HG02759 (cell line): ENCODE results near the gene WDR33.

Source experiments
- ATAC-seq: cut with Tn5 transposase; IDR thresholded peaks from one replicate; pipeline ENCODE4 v1.9.1; 2021; ENCODE audit warnings: mild to moderate bottlenecking, moderate library complexity; ENCODE audit not compliant: unreplicated experiment

Gene WDR33

DNA sequence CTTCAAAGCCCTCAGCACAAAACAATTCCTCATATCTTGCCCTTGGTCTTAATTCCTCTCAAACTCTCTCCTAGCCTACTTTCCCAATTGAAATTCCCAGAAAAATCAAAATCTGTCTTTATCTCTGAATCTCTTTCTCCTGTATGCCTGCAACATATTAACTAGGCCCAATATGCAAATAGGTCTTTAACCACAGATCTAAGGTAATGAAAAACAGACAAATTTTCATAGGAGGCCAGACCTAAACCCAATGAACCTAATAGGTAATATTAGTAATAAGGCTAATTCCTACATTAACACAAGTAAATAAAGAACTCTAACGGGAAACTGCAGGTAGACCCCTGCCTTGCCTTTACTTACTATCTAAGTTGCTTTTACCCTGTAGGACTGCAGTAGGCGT is 41.4 kb downstream of the WDR33 start:
- no peak for ATAC-seq

DNA sequence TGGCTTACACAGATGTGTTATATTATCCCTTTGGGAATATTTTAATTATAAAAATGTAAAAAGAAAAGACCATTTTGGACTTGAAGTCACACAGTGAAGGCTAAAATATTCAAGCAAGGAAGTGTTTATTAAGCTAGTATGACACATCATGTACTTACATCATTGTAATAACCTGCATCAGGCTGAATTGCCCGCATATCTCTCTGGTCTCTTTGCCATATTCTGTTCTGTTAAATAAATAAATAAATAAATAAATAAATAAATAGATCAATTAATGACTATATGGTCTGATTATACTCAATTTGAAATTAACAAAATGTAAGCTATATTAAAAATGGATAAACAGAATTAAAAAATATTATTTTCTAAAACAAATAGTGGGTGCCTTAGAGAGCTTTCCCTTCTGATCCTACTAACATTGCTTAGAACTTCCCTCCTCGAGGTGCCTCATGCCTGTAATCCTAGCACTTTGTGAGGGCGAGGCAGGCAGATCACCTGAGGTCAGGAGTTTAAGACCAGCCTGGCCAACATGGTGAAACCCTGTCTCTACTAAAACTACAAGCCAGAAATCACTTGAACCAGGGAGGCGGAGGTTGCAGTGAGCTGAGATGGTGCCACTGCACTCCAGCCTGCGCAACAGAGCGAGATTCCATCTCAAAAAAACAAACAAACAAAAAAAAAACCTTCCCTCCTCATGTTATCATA is 42.0 kb downstream of the WDR33 start:
- ATAC-seq: no peak

GRCh38 chr2:127763776-127764175 is 47.2 kb downstream of the WDR33 start:
- no peak for ATAC-seq

DNA sequence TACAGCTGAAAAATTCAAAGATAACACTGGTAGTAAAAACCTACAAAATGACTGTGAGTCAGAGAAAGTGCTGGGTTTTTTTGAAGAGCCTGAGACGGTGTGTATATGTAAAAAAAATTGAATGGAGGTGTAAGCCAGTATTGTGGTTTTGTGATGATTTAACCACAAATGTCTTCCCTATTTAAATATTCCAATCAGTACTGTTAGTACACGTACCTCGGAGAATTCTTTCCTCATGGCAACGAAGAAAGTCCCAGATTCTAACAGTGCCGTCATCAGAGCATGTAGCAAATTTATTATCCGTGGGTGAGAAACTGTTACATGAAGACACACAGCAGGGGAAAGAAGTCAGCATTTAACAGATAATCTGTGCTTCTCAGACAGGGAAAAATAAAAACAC is 48.1 kb downstream of the WDR33 start:
- ATAC-seq: no peak

DNA sequence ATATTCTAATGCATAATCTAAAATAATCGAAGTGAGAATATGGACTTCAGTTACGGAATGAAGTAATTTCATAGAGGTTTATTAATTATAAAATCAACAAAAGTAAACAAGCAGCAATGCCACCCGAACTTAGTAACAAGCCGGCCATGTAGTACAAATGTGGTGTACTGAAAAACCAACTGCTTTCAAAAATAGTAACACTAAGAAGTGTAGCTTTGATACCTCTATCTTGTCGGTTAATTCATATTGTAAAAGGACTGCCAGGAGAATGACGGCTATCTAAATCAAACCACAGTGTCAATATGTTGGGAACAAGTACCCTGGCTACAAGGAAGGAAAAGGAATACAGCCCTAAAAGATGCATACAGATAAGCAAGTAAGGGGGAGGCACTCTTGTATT is 48.5 kb downstream of the WDR33 start:
- ATAC-seq: no peak

DNA sequence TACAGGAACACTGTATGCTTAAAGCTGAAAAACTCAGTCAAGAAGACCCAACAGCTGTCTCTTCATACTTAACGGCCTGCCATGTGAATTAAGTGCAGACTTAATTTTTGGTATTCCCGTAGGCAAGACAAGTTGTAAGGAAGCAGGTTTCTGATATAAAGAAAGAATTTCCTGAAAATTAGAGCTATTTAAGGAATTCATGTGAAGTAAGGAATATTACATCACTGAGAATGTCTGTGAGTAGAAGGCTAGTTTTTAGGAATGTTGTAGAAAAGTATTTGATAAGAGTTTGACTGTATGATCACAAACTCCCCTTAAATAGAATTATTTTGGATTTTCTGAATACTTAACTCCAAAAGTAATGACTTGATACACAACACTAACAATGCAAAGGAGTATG is 51.0 kb downstream of the WDR33 start:
- ATAC-seq: no peak

DNA sequence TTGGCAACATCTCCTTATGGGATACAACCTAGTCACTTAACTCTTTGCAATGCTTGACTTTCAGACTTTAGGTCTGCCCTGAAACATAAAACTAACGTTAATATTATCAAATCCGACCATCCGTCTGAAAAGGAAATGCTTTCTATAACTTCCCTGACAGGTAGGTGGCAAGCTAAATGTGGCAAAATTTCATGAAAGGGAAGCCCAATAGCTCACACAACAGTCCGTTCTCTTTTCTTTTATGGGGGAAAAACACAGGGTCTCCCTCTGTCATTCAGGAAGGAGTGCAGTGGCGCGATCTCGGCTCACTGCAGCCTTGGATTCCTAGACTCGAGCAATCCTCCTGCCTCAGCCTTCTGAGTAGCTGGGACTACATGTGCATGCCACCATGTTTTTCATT is 56.8 kb downstream of the WDR33 start:
- no peak for ATAC-seq

GRCh38 chr2:127753374-127753773 is 57.6 kb downstream of the WDR33 start:
- ATAC-seq: no peak

- peak; percentile 97 for ATAC-seq
Observed at GRCh38 chr2:127749537-127749936, 61.4 kb downstream of the WDR33 start.

DNA sequence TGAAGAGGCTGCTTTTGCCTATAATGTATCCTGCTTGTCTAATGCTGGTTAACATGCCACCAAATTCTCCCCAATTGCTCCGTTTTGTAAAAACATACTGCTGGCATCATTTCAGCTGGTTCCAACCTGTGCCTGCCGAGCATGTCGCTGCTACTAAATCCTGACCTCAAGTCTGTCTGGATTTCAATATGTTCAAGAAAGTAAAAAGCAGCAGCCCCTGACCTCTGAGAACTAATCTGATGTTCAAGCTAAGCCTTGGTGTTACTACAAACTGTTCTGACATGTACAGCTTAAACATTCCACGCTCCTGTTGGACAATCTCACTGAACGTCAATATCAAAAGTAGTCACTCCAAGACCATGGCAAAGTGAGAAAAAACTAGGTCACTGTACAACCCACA is 63.4 kb downstream of the WDR33 start:
- ATAC-seq: no peak

- no peak for ATAC-seq
Observed at GRCh38 chr2:127743477-127744026, 67.4 kb downstream of the WDR33 start.

- no peak for ATAC-seq
Observed at GRCh38 chr2:127740665-127741288, 70.2 kb downstream of the WDR33 start.

DNA sequence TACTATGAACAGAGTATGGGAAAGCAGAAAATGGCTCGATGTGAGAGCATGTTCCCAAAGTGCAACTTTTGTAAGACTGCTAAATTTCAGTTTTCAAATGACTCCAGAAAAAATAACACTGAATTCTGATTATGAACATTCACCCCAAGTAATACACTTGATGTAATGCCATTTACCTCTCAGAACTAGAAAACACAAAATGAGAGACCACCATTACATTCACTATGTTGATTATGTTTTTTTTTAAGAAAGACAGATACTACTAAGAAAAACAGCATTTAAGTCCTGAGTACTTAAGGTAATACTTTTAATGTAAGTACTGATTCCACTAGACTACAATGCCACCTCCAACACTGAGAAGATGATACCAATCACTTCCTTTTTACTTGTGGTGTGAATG is 71.2 kb downstream of the WDR33 start:
- no peak for ATAC-seq

GRCh38 chr2:127737892-127738291 is 73.1 kb downstream of the WDR33 start:
- ATAC-seq: no peak

DNA sequence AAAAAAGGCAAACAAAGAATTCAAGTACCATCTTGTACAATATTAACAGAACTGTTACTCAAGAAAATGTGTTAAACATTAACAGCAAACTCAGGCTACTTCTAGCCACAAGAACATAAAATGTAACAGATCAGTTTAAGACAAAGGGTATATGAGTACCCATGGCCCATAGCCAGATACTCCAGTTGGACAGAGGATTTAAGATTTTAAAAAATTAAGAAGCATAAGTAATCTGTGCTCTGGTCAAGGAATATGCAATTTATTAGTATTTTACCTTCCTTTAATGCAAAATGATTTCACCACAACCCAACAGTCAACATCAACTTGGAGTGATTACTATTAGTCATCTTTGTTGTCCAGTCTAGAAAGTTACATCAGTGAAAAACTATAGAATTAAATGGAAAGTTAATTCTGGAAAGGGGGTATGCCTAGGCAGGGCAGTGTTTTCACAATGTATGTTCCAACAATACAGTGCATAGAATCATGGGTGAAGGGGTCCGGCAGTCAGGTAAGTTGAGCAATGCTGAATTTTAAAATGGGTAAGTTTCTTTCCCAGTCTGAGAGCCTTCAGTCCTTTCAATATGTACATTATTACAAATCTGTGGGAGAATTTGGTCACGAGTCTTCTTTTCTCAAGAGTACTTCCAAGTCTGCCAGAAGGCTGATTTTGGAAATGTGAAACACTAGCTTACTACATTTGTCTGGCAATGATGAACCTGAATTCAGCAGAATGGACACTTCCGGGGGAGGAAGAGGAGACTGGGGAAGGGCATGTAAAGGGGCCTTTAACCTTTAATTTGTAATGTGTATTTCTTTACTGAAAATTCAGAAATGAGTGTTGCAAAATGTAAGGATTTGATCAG is 75.2 kb downstream of the WDR33 start:
- ATAC-seq: peak; percentile 78

GRCh38 chr2:127735044-127735443 is 75.9 kb downstream of the WDR33 start:
- ATAC-seq: peak; percentile 9

- ATAC-seq: no peak
Observed at GRCh38 chr2:127733816-127734537, 77.0 kb downstream of the WDR33 start.

DNA sequence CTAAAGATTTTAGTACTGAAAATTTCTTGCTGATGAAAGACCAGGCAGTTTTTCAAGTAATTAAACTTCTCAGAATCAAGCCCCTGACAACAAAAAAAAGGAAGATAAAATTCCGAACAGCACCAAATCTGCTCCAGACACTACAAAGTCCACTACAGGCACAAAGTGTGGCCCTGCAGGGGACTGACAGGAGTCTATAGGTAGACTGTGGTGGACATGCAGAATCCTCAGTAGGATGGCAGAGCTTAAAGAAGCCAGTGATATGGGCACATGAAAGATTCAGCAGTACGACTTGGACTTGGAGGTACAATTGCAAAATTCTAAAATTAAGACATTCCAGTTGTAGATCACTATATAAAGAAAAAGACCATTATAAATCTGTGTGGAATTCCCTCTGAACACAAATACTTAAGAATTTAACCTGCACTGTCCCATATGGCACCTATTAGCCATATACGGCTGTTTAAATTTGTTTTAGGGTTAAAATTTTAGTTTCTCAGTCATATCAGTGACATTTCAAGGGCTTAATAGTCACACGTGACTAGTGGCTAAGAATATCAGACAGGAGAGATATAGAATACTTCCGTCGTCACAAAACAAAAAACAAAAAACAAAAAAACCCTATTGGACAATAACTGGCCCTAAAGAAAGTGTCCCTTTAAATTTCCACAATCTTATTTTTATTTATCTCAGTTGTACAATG is 77.7 kb downstream of the WDR33 start:
- no peak for ATAC-seq

GRCh38 chr2:127726158-127726880 is 84.7 kb downstream of the WDR33 start:
- ATAC-seq: no peak

- no peak for ATAC-seq
Observed at GRCh38 chr2:127722807-127723206, 88.2 kb downstream of the WDR33 start.
